ENCODE data around the gene NEDD4L.

GRCh38 chr18:58158459-58158858, 114.4 kb downstream of the NEDD4L start:
- TF ChIP-seq CTCF (conservative IDR thresholded peaks at IDR 0.05 in 1 of 2, IDR thresholded peaks at IDR 0.05 in 1 of 2; ENCODE audit: extremely low read depth in 1 of 2, insufficient read depth in 1 of 2, low read depth in 1 of 2, low read length in 2 of 2) = no peak
- no peak for TF ChIP-seq EZH2 (IDR thresholded peaks at IDR 0.05; ENCODE audit: borderline replicate concordance, low read length)
